ENCODE results near the gene FKRP. TPM values are rescaled to one million over a fixed set of nuclear protein-coding genes. Genes with fewer than 3 reads are reported as not detected.

FKRP gene
- total RNA-seq, 1 experiment from 2014 or later, result 33.1 TPM

- BruUV-seq (replicated peaks), result no TSS peak
- peak; percentile 79 to 87 for DNase-seq
- Histone ChIP-seq H3K4me1 (peaks cover 18% of the 10 kb centered on the region), H3K9me3 (no peaks in the 10 kb centered on the region), H3K27me3 (replicated peaks; ENCODE audit: control insufficient read depth, insufficient read depth, low read length) (no peaks in the 10 kb centered on the region), H3K4me3 (ENCODE audit: low read depth, low read length) (peak overlapping the region; percentile 88), H3K36me3 (ENCODE audit: control insufficient read depth, insufficient read depth, low read length) (no peaks in the 10 kb centered on the region; the same call in 1 of the 2 replicates)
- peaks cover 46% of the 10 kb centered on the region for H3K36me3 Mint-ChIP-seq (ENCODE audit: insufficient read depth, unreplicated experiment)
- no peaks in the 10 kb centered on the region for H3K9me3 Mint-ChIP-seq (ENCODE audit: unreplicated experiment)
- ChIA-PET POLR2A (interaction anchor here (0.5 to 1.0 kb wide), 9 partner anchors 16 to 1794 kb away, joined by 3 to 7 read pairs (median 3); partner anchors contain the start of genes DACT3 and SLC1A5), CTCF (interaction anchor here (0.6 to 1.6 kb wide), 9 partner anchors 15 to 102 kb away, joined by 3 to 7 read pairs (median 5); no protein-coding TSS in a partner anchor)
- TF ChIP-seq CTCF (IDR thresholded peaks at IDR 0.05; ENCODE audit: insufficient read depth in 1 of 2, low read depth in 1 of 2, low read length in 1 of 2, severe bottlenecking in 1 of 2, unreplicated experiment in 1 of 2), result no peak
- intact Hi-C loops (cut with micrococcal nuclease; ENCODE audit: unreplicated experiment), result no loop called here
- no peaks in the 10 kb centered on the region for H3K27me3 Mint-ChIP-seq (ENCODE audit: insufficient read depth, unreplicated experiment)
- H3K4me3 Mint-ChIP-seq (ENCODE audit: unreplicated experiment), result peak overlapping the region; percentile 99
- H3K4me1 Mint-ChIP-seq (ENCODE audit: low read depth, unreplicated experiment), result peaks cover 14% of the 10 kb centered on the region
- H3K27ac Mint-ChIP-seq (ENCODE audit: unreplicated experiment), result peak overlapping the region; percentile 95
Observed at GRCh38 chr19:46713781-46714443, 31.9 kb upstream of the FKRP start.

- Histone ChIP-seq H3K36me3 (ENCODE audit: control insufficient read depth, insufficient read depth, low read length) (no peaks in the 10 kb centered on the region; the same call in 1 of the 2 replicates), H3K27me3 (replicated peaks; ENCODE audit: control insufficient read depth, insufficient read depth, low read length) (no peaks in the 10 kb centered on the region), H3K4me3 (ENCODE audit: low read depth, low read length) (peak overlapping the region; percentile 88), H3K4me1 (peaks cover 18% of the 10 kb centered on the region), H3K9me3 (no peaks in the 10 kb centered on the region)
- Mint-ChIP-seq H3K4me1 (ENCODE audit: low read depth, unreplicated experiment) (peaks cover 14% of the 10 kb centered on the region), H3K9me3 (ENCODE audit: unreplicated experiment) (no peaks in the 10 kb centered on the region), H3K27me3 (ENCODE audit: insufficient read depth, unreplicated experiment) (no peaks in the 10 kb centered on the region), H3K27ac (ENCODE audit: unreplicated experiment) (peak overlapping the region; percentile 95), H3K36me3 (ENCODE audit: insufficient read depth, unreplicated experiment) (peaks cover 46% of the 10 kb centered on the region), H3K4me3 (ENCODE audit: unreplicated experiment) (peak overlapping the region; percentile 99)
- ChIA-PET POLR2A (interaction anchor here (0.5 to 1.0 kb wide), 10 partner anchors 9 to 1795 kb away, joined by 3 to 15 read pairs (median 4); partner anchors contain the start of genes DACT3 and SLC1A5), CTCF (interaction anchor here (0.6 to 1.6 kb wide), 8 partner anchors 14 to 103 kb away, joined by 3 to 7 read pairs (median 5); no protein-coding TSS in a partner anchor)
- peak in 1 of 2 experiments; percentile 34 for DNase-seq
- no peak for TF ChIP-seq CTCF (IDR thresholded peaks at IDR 0.05; ENCODE audit: insufficient read depth in 1 of 2, low read depth in 1 of 2, low read length in 1 of 2, severe bottlenecking in 1 of 2, unreplicated experiment in 1 of 2)
- BruUV-seq (replicated peaks), result TSS peak; percentile 61
- intact Hi-C loops (cut with micrococcal nuclease; ENCODE audit: unreplicated experiment), result no loop called here
Observed at GRCh38 chr19:46714444-46715106, 31.3 kb upstream of the FKRP start.

- intact Hi-C loops (cut with micrococcal nuclease; ENCODE audit: unreplicated experiment), result no loop called here
- Mint-ChIP-seq H3K27me3 (ENCODE audit: insufficient read depth, unreplicated experiment) (no peaks in the 10 kb centered on the region), H3K9me3 (ENCODE audit: unreplicated experiment) (no peaks in the 10 kb centered on the region), H3K27ac (ENCODE audit: unreplicated experiment) (peak overlapping the region; percentile 95), H3K4me3 (ENCODE audit: unreplicated experiment) (peak overlapping the region; percentile 99), H3K4me1 (ENCODE audit: low read depth, unreplicated experiment) (peaks cover 14% of the 10 kb centered on the region), H3K36me3 (ENCODE audit: insufficient read depth, unreplicated experiment) (peaks cover 46% of the 10 kb centered on the region)
- Histone ChIP-seq H3K4me3 (ENCODE audit: low read depth, low read length) (peak overlapping the region; percentile 88), H3K27me3 (replicated peaks; ENCODE audit: control insufficient read depth, insufficient read depth, low read length) (no peaks in the 10 kb centered on the region), H3K4me1 (peaks cover 18% of the 10 kb centered on the region), H3K36me3 (ENCODE audit: control insufficient read depth, insufficient read depth, low read length) (peaks cover 2% of the 10 kb centered on the region; the same call in 1 of the 2 replicates), H3K9me3 (no peaks in the 10 kb centered on the region)
- POLR2A ChIA-PET, result no interaction called here
- CTCF ChIA-PET, result interaction anchor here (0.6 kb wide), 3 partner anchors 30 to 54 kb away, joined by 3 to 5 read pairs (median 3); no protein-coding TSS in a partner anchor
- no peak for TF ChIP-seq CTCF (IDR thresholded peaks at IDR 0.05; ENCODE audit: insufficient read depth in 1 of 2, low read depth in 1 of 2, low read length in 1 of 2, severe bottlenecking in 1 of 2, unreplicated experiment in 1 of 2)
- BruUV-seq (replicated peaks), result TSS peak; percentile 29
- DNase-seq, result no peak
Observed at GRCh38 chr19:46715620-46715974, 30.3 kb upstream of the FKRP start.
